ENCODE measurements around the gene TBC1D3B.

- TF ChIP-seq, protein P1, sequence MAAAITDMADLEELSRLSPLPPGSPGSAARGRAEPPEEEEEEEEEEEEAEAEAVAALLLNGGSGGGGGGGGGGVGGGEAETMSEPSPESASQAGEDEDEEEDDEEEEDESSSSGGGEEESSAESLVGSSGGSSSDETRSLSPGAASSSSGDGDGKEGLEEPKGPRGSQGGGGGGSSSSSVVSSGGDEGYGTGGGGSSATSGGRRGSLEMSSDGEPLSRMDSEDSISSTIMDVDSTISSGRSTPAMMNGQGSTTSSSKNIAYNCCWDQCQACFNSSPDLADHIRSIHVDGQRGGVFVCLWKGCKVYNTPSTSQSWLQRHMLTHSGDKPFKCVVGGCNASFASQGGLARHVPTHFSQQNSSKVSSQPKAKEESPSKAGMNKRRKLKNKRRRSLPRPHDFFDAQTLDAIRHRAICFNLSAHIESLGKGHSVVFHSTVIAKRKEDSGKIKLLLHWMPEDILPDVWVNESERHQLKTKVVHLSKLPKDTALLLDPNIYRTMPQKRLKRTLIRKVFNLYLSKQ (tag by site-specific recombination; IDR thresholded peaks at IDR 0.05; ENCODE audit: borderline replicate concordance), result no peak
- TF ChIP-seq, protein P2, sequence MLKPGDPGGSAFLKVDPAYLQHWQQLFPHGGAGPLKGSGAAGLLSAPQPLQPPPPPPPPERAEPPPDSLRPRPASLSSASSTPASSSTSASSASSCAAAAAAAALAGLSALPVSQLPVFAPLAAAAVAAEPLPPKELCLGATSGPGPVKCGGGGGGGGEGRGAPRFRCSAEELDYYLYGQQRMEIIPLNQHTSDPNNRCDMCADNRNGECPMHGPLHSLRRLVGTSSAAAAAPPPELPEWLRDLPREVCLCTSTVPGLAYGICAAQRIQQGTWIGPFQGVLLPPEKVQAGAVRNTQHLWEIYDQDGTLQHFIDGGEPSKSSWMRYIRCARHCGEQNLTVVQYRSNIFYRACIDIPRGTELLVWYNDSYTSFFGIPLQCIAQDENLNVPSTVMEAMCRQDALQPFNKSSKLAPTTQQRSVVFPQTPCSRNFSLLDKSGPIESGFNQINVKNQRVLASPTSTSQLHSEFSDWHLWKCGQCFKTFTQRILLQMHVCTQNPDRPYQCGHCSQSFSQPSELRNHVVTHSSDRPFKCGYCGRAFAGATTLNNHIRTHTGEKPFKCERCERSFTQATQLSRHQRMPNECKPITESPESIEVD (tag by site-specific recombination; IDR thresholded peaks at IDR 0.05), result no peak
- TF ChIP-seq GFI1B (tag by site-specific recombination; IDR thresholded peaks at IDR 0.05) (no peak), PBX3 (CRISPR knock-in tag; IDR thresholded peaks at IDR 0.05) (no peak), TCF7L2 (IDR thresholded peaks at IDR 0.05; ENCODE audit: borderline replicate concordance, low read depth, low read length) (no peak), ZNF521 (tag by site-specific recombination; IDR thresholded peaks at IDR 0.05) (no peak), KLF10 (tag by site-specific recombination; IDR thresholded peaks at IDR 0.05) (no peak), CTCF (tag by site-specific recombination; IDR thresholded peaks at IDR 0.05) (no peak), ZNF324 (tag by site-specific recombination; IDR thresholded peaks at IDR 0.05) (no peak), MZF1 (tag by site-specific recombination; IDR thresholded peaks at IDR 0.05; ENCODE audit: borderline replicate concordance) (no peak), ZSCAN30 (tag by site-specific recombination; IDR thresholded peaks at IDR 0.05) (no peak)
- TF ChIP-seq, protein P3, sequence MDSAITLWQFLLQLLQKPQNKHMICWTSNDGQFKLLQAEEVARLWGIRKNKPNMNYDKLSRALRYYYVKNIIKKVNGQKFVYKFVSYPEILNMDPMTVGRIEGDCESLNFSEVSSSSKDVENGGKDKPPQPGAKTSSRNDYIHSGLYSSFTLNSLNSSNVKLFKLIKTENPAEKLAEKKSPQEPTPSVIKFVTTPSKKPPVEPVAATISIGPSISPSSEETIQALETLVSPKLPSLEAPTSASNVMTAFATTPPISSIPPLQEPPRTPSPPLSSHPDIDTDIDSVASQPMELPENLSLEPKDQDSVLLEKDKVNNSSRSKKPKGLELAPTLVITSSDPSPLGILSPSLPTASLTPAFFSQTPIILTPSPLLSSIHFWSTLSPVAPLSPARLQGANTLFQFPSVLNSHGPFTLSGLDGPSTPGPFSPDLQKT (IDR thresholded peaks at IDR 0.05; ENCODE audit: borderline replicate concordance, low read depth, low read length), result no peak
These were observed 44.0 kb downstream of the TBC1D3B start for GRCh38 chr17:36132421-36132831.

Data from HEK293 (cell line).